ENCODE measurements around the gene ZNF592. TPM values are rescaled to one million over a fixed set of nuclear protein-coding genes. Genes with fewer than 3 reads are reported as not detected.

ZNF592 gene
- total and polyA plus RNA-seq, 2 of the 13 experiments (the other 11 are each of a cell fraction or from before 2014, with no cell fraction given), result 8.2 to 9.8 TPM

GRCh38 chr15:84840741-84841429 is 92.5 kb downstream of the ZNF592 start:
- peak overlapping the region; percentile 36 for H3K4me2 ChIP-seq (ENCODE audit: low read depth, low read length)
- H3K36me3 ChIP-seq (replicated peaks in 1 of 2; ENCODE audit: control insufficient read depth in 1 of 2, insufficient read depth in 2 of 2, low read length in 2 of 2), result no peaks in the 10 kb centered on the region
- H3K4me3 ChIP-seq (replicated peaks in 1 of 3; ENCODE audit: insufficient read depth in 1 of 3, low read depth in 2 of 3, low read length in 3 of 3), result peak overlapping the region in 1 of 3 experiments; percentile 1; a peak in 1 of 6 replicates
- peaks cover 54% of the 10 kb centered on the region for H3K4me1 ChIP-seq (ENCODE audit: insufficient read depth, low read length)
- H3K79me2 ChIP-seq (ENCODE audit: insufficient read depth, low read length), result no peaks in the 10 kb centered on the region
- no peaks in the 10 kb centered on the region for H3K9me3 ChIP-seq (ENCODE audit: low read length)
- H4K20me1 ChIP-seq (ENCODE audit: insufficient read depth, low read length), result no peaks in the 10 kb centered on the region
- H2AFZ ChIP-seq (ENCODE audit: low read length), result no peak overlapping the region
- DNase-seq (ENCODE audit: low spot score) (peak; percentile 51), FAIRE-seq (no peak), ATAC-seq (peak; percentile 69)
- H3K27me3 ChIP-seq (ENCODE audit: control insufficient read depth in 1 of 2, insufficient read depth in 2 of 2, low read length in 2 of 2), result peaks cover 0 to 13% of the 10 kb centered on the region in 2 experiments; a peak in 3 of 5 replicates
- POLR2A ChIA-PET, result no interaction called here
- 26% methylated on average over 11 of the region's 12 CpGs for WGBS (ENCODE audit: low lambda C conversion rate)
- intact Hi-C loops (cut with micrococcal nuclease; ENCODE audit: unreplicated experiment), result no loop called here
- peak overlapping the region; percentile 2; the same call in 1 of the 2 replicates for H3K9ac ChIP-seq (ENCODE audit: insufficient read depth, low read depth, low read length)
- H3K27ac ChIP-seq (ENCODE audit: extremely low read length, insufficient read depth, low read length), result no peak overlapping the region
- no TSS peak for BruUV-seq (replicated peaks)
- CTCF ChIA-PET (ENCODE audit: low intra/inter-chr PET ratio, low total read pairs), result no interaction called here
- in situ Hi-C loops (cut with HindIII; ENCODE audit: extremely low pct_ligation_motif_present, low pct_unique_long_range_greater_than_20kb), result loop anchor here (25.0 kb wide), 1 partner anchor 321 kb away; no protein-coding TSS in a partner anchor
- no peak for TF ChIP-seq CAMTA2 (CRISPR knock-in tag; IDR thresholded peaks at IDR 0.05; ENCODE audit: borderline replicate concordance)
- no peak for TF ChIP-seq ZNF672 (CRISPR knock-in tag; IDR thresholded peaks at IDR 0.05)
- TF ChIP-seq NCOA5 (CRISPR knock-in tag; IDR thresholded peaks at IDR 0.05), result no peak
- TF ChIP-seq SCMH1 (CRISPR knock-in tag; IDR thresholded peaks at IDR 0.05; ENCODE audit: borderline replicate concordance), result no peak
- no peak for TF ChIP-seq BATF2 (CRISPR knock-in tag; IDR thresholded peaks at IDR 0.05)
- no peak for TF ChIP-seq ZBTB46 (CRISPR knock-in tag; IDR thresholded peaks at IDR 0.05; ENCODE audit: borderline replicate concordance)
- TF ChIP-seq ZNF772 (CRISPR knock-in tag; IDR thresholded peaks at IDR 0.05), result no peak
- peak; percentile 70 for TF ChIP-seq ZNF687 (CRISPR knock-in tag; IDR thresholded peaks at IDR 0.05)
- no peak for TF ChIP-seq MTF2 (CRISPR knock-in tag; IDR thresholded peaks at IDR 0.05; ENCODE audit: borderline replicate concordance)
- TF ChIP-seq ZNF619 (CRISPR knock-in tag; IDR thresholded peaks at IDR 0.05), result no peak
- TF ChIP-seq NFRKB (IDR thresholded peaks at IDR 0.05), result no peak
- no peak for TF ChIP-seq TRIM24 (CRISPR knock-in tag; IDR thresholded peaks at IDR 0.05)
- no peak for TF ChIP-seq RNF219 (CRISPR knock-in tag; IDR thresholded peaks at IDR 0.05)
- no peak for TF ChIP-seq GABPB1 (CRISPR knock-in tag; IDR thresholded peaks at IDR 0.05)
- no peak for TF ChIP-seq NFKB2 (CRISPR knock-in tag; IDR thresholded peaks at IDR 0.05; ENCODE audit: borderline replicate concordance)
- no peak for TF ChIP-seq ZMYM2 (CRISPR knock-in tag; IDR thresholded peaks at IDR 0.05)
